ENCODE data around the gene KIAA0825.
"Not testable (repeated sequence)": the region's sequence is repeated elsewhere in the genome, so short reads cannot be mapped to it uniquely, and the experiment has no call there.

The KIAA0825 gene

DNA sequence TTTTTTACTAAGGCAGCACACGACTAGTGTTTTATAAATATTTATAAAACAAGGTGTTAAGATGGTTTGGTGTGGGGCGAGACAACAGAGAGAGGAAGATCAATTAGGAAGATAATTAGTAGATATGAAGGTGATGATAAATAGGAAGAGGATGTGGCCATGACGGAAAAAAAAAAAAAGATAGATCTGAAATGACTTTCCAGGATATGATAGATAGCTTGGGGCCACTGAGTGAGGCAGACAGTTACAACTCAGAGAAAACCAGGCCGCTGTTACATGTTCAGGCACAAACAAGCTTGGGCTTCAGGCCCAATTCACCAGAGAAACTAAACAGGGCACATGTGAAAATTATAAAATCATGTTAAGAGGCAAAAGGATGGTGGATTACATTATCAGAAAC, 43.2 kb downstream of the KIAA0825 start:
- no peaks in the 10 kb centered on the region for H3K9me3 ChIP-seq (ENCODE audit: control insufficient read depth, insufficient read depth, low read length)
- no peak overlapping the region for H3K4me3 ChIP-seq (ENCODE audit: low read depth, low read length)
- no peaks in the 10 kb centered on the region for H3K36me3 ChIP-seq (ENCODE audit: control insufficient read depth, insufficient read depth, low read length)
- H3K27me3 ChIP-seq (ENCODE audit: control insufficient read depth, insufficient read depth, low read length): no peaks in the 10 kb centered on the region
- no peak overlapping the region for H3K27ac ChIP-seq (ENCODE audit: low read depth, low read length)
- peaks cover 5% of the 10 kb centered on the region; the same call in 1 of the 2 replicates for H3K4me1 ChIP-seq (ENCODE audit: control insufficient read depth, insufficient read depth, low read length)
- no peak overlapping the region for H3K9ac ChIP-seq (ENCODE audit: low read depth, low read length)

DNA sequence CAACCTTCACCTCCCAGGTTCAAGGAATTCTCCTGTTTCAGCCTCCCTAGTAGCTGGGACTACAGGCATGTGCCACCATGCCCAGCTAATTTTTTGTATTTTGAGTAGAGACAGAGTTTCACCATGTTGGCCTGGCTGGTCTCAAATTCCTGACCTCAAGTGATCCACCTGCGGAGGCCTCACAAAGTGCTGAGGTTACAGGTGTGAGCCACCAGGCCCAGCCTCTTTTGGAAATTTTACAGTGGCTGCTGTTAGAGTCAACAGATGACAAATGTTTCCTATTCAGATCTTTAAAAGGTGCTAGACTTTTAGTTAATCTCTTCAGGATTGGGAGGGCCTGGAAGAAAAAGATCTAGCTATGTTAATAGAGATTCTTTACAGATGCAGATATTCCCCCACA, 45.1 kb downstream of the KIAA0825 start:
- H3K27me3 ChIP-seq (ENCODE audit: control insufficient read depth, insufficient read depth, low read length); H3K9me3 ChIP-seq (ENCODE audit: control insufficient read depth, insufficient read depth, low read length); H3K4me3 ChIP-seq (ENCODE audit: low read depth, low read length); H3K9ac ChIP-seq (ENCODE audit: low read depth, low read length); H3K36me3 ChIP-seq (ENCODE audit: control insufficient read depth, insufficient read depth, low read length); H3K4me1 ChIP-seq (ENCODE audit: control insufficient read depth, insufficient read depth, low read length): not testable (repeated sequence)
- peak overlapping the region; percentile 86 for H3K27ac ChIP-seq (ENCODE audit: low read depth, low read length)

DNA sequence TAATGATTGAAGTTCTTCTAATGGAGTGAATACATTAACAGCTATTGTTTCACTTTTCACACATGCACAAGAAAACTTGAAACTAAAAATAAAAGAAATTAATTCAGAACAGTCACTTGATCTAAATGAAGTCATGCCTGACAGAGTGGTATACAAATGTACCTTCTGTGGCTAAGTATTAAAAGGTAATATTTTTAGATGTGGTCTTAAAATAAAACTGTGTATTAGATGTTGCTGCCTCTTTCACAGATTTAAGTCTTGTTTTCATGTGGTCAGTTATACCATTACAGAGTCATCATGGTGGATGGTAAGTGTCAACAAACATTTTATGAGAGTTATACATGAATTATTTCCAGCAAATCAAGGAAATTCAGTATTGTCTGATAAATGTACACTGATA, 47.0 kb downstream of the KIAA0825 start:
- no peak overlapping the region for H3K9ac ChIP-seq (ENCODE audit: low read depth, low read length)
- no peak overlapping the region for H3K4me3 ChIP-seq (ENCODE audit: low read depth, low read length)
- no peaks in the 10 kb centered on the region for H3K9me3 ChIP-seq (ENCODE audit: control insufficient read depth, insufficient read depth, low read length)
- no peak overlapping the region for H3K27ac ChIP-seq (ENCODE audit: low read depth, low read length)
- H3K4me1 ChIP-seq (ENCODE audit: control insufficient read depth, insufficient read depth, low read length): peaks cover 5% of the 10 kb centered on the region; the same call in 1 of the 2 replicates
- H3K36me3 ChIP-seq (ENCODE audit: control insufficient read depth, insufficient read depth, low read length): no peaks in the 10 kb centered on the region
- no peaks in the 10 kb centered on the region for H3K27me3 ChIP-seq (ENCODE audit: control insufficient read depth, insufficient read depth, low read length)

DNA sequence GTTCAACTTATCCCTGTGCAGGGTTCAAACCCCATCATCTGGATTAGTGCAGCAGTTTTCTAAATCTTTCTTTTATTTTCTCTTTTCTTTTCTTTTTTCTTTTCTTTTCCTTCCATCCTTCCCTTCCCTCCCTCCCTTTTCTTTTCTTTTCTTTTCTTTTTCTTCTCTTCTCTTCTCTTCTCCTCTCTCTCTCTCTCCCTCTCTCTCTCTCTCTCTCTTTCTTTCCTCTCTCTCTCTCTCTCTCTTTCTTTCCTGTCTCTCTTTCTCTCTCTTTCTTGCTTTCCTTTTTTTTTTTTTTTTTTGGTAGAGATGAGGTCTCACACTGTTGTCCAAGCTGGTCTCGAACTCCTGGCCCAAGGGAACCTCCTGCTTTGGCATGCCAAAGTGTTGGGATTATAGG, 53.6 kb downstream of the KIAA0825 start:
- Histone ChIP-seq H3K4me3 (ENCODE audit: low read depth, low read length) (no peak overlapping the region), H3K4me1 (ENCODE audit: control insufficient read depth, insufficient read depth, low read length) (peaks cover 4% of the 10 kb centered on the region; the same call in 1 of the 2 replicates), H3K27me3 (ENCODE audit: control insufficient read depth, insufficient read depth, low read length) (no peaks in the 10 kb centered on the region), H3K36me3 (ENCODE audit: control insufficient read depth, insufficient read depth, low read length) (no peaks in the 10 kb centered on the region), H3K27ac (ENCODE audit: low read depth, low read length) (no peak overlapping the region), H3K9me3 (ENCODE audit: control insufficient read depth, insufficient read depth, low read length) (no peaks in the 10 kb centered on the region), H3K9ac (ENCODE audit: low read depth, low read length) (no peak overlapping the region)

DNA sequence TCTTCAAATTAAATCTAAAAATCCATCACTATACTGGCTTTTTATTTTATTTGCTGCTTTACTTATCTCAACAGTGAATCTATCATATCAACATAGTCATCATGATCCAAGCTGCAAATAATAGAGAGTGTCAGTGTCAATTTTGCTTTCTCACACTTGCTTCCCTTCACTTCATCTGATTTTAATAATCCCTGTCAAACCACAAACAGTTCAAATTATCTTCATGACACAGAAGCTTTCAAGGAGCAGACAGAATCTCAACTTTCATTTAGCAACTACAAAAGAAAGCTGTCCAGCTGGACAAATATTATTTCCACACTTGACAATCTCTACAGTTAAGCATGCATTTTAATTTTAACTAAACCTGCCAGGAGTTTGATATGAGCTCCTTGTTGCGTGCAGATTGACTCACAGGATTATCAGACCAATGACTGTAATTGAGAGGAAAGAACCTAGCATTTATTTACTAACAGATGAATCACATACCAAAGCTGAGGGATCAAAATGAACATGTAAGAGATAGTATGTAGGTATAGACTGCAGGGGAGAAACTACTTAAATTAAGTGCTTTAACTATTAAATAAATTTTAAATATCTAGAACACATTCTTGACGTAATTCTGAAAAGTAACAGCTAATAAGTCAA, 56.0 kb downstream of the KIAA0825 start:
- Histone ChIP-seq H3K4me3 (ENCODE audit: low read depth, low read length) (no peak overlapping the region), H3K4me1 (ENCODE audit: control insufficient read depth, insufficient read depth, low read length) (peaks cover 6% of the 10 kb centered on the region; the same call in 1 of the 2 replicates), H3K9me3 (ENCODE audit: control insufficient read depth, insufficient read depth, low read length) (no peaks in the 10 kb centered on the region), H3K9ac (ENCODE audit: low read depth, low read length) (no peak overlapping the region), H3K27me3 (ENCODE audit: control insufficient read depth, insufficient read depth, low read length) (no peaks in the 10 kb centered on the region), H3K36me3 (ENCODE audit: control insufficient read depth, insufficient read depth, low read length) (no peaks in the 10 kb centered on the region), H3K27ac (ENCODE audit: low read depth, low read length) (no peak overlapping the region)

DNA sequence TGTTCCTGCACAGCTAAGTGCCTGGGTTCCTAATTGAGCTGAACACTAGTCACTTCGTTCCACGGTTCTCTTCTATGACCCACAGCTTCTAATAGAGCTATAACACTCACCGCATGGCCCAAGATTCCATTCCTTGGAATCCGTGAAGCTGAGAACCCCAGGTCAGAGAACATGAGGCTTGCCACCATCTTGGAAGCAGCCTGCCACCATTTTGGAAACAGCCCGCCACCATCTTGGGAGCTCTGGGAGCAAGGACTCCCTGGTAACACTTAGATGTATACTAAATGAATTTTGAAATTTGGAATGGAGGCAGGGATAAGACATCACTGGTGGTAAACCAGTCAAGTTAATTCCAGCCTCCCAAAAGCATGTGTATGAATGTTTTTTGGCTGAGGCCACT, 60.4 kb downstream of the KIAA0825 start:
- H3K36me3 ChIP-seq (ENCODE audit: control insufficient read depth, insufficient read depth, low read length): no peaks in the 10 kb centered on the region
- no peak overlapping the region for H3K9ac ChIP-seq (ENCODE audit: low read depth, low read length)
- no peaks in the 10 kb centered on the region for H3K27me3 ChIP-seq (ENCODE audit: control insufficient read depth, insufficient read depth, low read length)
- H3K9me3 ChIP-seq (ENCODE audit: control insufficient read depth, insufficient read depth, low read length): no peaks in the 10 kb centered on the region
- no peak overlapping the region for H3K27ac ChIP-seq (ENCODE audit: low read depth, low read length)
- peaks cover 6% of the 10 kb centered on the region; the same call in 1 of the 2 replicates for H3K4me1 ChIP-seq (ENCODE audit: control insufficient read depth, insufficient read depth, low read length)
- H3K4me3 ChIP-seq (ENCODE audit: low read depth, low read length): no peak overlapping the region

DNA sequence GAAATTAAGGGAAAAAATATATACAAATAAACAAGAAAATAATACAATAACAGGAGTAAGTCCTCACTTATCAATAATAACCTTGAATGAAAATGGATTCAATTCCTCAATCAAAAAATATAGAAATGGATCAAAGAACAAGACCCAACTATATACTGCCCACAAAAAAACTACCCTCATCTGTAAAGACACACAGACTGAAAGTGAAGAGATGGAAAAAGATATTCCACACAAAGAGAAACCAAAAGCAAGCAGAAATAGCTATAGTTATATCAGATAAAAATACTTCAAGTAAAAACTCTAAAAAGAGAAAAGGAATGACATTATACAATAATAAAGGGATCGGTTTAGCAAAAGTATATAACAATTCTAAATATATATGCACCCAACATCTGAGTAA, 66.5 kb downstream of the KIAA0825 start:
- Histone ChIP-seq H3K9ac (ENCODE audit: low read depth, low read length) (no peak overlapping the region), H3K27ac (ENCODE audit: low read depth, low read length) (no peak overlapping the region), H3K9me3 (ENCODE audit: control insufficient read depth, insufficient read depth, low read length) (no peaks in the 10 kb centered on the region), H3K4me1 (ENCODE audit: control insufficient read depth, insufficient read depth, low read length) (no peaks in the 10 kb centered on the region), H3K27me3 (ENCODE audit: control insufficient read depth, insufficient read depth, low read length) (no peaks in the 10 kb centered on the region), H3K36me3 (ENCODE audit: control insufficient read depth, insufficient read depth, low read length) (no peaks in the 10 kb centered on the region), H3K4me3 (ENCODE audit: low read depth, low read length) (no peak overlapping the region)

DNA sequence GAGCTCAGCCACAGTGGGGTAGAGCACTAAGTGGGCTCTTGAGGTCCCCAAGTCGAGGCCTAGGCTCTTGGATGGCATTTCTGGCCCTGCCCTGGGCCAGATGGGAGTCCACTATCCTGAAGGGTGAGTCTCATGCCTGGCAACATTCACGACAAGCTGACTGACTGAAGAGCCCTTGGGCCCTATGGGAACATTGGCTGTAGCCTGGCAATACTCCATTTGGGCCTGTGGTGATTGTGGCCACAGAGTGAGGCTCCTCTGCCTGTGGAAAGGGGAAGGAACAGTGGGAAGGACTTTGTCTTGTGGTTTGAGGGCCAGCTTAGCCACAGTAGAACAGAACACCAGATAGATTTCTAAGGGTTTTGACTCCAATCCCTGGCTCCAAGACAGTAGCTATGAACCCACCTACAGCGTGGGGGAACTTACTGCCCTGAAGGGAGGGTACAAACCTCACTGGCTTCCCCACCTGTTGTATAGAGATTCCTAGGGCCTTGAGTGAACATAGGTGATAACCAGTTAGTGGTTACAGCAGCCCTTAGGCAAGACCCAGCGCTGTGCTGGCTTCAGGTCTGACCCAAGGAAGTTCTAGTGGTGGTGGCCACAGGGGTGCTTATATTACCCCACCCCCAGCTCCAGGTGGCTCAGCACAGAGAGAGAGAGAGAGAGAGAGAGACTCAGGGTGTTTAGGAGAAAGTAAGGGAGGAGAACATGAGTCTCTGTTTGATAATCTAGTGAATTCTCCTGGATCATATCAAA, 72.4 kb downstream of the KIAA0825 start:
- no peak overlapping the region for H3K27ac ChIP-seq (ENCODE audit: low read depth, low read length)
- H3K9ac ChIP-seq (ENCODE audit: low read depth, low read length): no peak overlapping the region
- H3K4me3 ChIP-seq (ENCODE audit: low read depth, low read length): no peak overlapping the region
- peaks cover 20% of the 10 kb centered on the region for H3K9me3 ChIP-seq (ENCODE audit: control insufficient read depth, insufficient read depth, low read length)
- H3K4me1 ChIP-seq (ENCODE audit: control insufficient read depth, insufficient read depth, low read length): no peaks in the 10 kb centered on the region
- H3K36me3 ChIP-seq (ENCODE audit: control insufficient read depth, insufficient read depth, low read length): no peaks in the 10 kb centered on the region
- H3K27me3 ChIP-seq (ENCODE audit: control insufficient read depth, insufficient read depth, low read length): no peaks in the 10 kb centered on the region

DNA sequence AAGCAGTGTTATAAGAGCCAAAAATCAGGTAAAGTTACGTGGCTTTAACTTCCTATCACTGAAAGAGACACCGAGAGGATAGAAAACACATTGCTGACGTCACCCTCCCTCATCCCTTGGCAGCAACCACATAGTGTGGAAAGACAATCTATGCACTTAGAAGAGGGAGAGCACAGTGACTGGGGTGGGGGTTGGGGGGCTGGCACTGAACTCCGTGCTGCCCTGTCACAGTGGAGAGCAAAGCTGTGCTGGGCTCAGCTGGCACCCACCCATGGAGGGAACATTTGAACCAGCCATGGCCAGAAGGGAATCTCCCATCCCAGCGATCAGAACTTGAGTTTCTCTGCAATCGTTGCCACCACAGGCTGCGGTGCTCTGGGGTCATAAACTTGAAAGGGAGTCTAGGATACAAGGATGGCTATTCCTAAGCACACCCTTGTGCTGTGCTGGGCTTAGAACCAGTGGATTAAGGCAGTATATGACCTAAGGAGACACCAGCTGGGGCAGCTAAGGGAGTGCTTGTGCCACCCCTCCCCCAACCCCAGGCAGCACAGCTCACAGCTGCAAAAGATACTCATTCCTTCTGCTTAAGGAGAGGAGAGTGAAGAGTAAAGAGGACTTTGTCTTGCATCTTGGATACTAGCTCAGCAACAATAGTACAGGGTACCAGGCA, 73.4 kb downstream of the KIAA0825 start:
- no peaks in the 10 kb centered on the region for H3K27me3 ChIP-seq (ENCODE audit: control insufficient read depth, insufficient read depth, low read length)
- H3K9me3 ChIP-seq (ENCODE audit: control insufficient read depth, insufficient read depth, low read length): peaks cover 31% of the 10 kb centered on the region
- no peak overlapping the region for H3K4me3 ChIP-seq (ENCODE audit: low read depth, low read length)
- no peaks in the 10 kb centered on the region for H3K36me3 ChIP-seq (ENCODE audit: control insufficient read depth, insufficient read depth, low read length)
- no peak overlapping the region for H3K9ac ChIP-seq (ENCODE audit: low read depth, low read length)
- no peak overlapping the region for H3K27ac ChIP-seq (ENCODE audit: low read depth, low read length)
- H3K4me1 ChIP-seq (ENCODE audit: control insufficient read depth, insufficient read depth, low read length): no peaks in the 10 kb centered on the region

DNA sequence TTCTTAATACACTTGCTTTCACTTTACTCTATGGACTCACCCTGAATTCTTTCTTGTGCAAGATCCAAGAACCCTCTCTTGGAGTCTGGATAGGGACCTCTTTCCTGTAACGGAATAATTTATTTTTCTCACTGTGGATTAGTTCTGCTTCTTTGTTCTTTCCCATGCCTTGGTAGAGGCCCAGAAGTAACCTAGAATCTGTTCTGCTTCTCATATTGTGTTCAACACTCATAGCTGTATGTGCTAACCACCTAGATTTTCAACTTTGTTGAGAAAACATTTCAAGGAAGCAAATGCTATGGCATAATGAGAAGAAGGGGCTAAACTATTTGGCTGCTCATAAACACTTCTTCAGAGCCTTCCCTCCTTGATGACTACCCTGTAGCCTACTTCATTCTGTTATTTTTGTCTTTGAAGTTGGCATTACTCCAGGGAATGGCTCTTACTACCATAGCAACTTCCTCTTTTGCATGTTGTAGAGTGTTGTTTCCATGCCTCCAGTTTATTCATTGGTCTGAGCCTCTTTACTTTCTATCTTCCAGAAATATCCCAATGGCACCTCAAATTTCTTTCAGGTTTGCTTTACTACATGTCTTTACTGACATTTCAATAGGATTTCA, 74.3 kb downstream of the KIAA0825 start:
- Histone ChIP-seq H3K36me3 (ENCODE audit: control insufficient read depth, insufficient read depth, low read length) (no peaks in the 10 kb centered on the region), H3K4me1 (ENCODE audit: control insufficient read depth, insufficient read depth, low read length) (no peaks in the 10 kb centered on the region), H3K27ac (ENCODE audit: low read depth, low read length) (no peak overlapping the region), H3K9ac (ENCODE audit: low read depth, low read length) (no peak overlapping the region), H3K9me3 (ENCODE audit: control insufficient read depth, insufficient read depth, low read length) (peaks cover 39% of the 10 kb centered on the region), H3K27me3 (ENCODE audit: control insufficient read depth, insufficient read depth, low read length) (no peaks in the 10 kb centered on the region), H3K4me3 (ENCODE audit: low read depth, low read length) (no peak overlapping the region)

Data from HUES48 (cell line).